Tongue (tissue), 2 donors: Measurements from ENCODE around the gene SLC27A2. TPM values are rescaled to one million over a fixed set of nuclear protein-coding genes. Genes with fewer than 3 reads are reported as not detected.

Source experiments
- DNase-seq: peaks from one replicate; pipeline ENCODE4 v3.0.0-alpha.2; 2015
- total RNA-seq: library from RNA; depleted of rRNA; stranded (reverse); fragments of >200 nt; gene quantifications from one replicate; pipeline ENCODE4 v1.2.3, GENCODE V29; 2014

Gene SLC27A2
- total RNA-seq, 1 donor from 2014 or later = 0.31 TPM

DNA sequence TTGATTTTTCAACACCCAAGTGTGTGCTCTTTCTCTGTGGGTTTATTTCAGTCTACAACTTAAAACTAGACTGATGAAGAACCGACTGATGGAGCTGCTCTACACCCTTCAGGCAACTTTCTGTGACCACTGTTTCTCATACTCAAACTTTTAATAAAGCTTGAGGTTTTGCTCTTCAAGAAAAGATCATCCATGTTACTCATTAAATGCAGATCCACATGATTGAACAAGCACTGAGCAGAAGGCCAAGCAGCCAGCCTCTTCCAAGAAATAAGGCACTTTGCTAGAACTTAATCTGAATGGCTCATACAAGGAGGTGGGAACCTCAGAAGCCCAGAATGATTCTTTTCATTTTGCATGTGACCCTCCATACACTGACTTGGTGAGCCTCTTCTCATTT, 8.7 kb downstream of the SLC27A2 start:
- no peak for DNase-seq

- DNase-seq = no peak
These were observed 10.2 kb downstream of the SLC27A2 start for GRCh38 chr15:50192164-50192563.

DNA sequence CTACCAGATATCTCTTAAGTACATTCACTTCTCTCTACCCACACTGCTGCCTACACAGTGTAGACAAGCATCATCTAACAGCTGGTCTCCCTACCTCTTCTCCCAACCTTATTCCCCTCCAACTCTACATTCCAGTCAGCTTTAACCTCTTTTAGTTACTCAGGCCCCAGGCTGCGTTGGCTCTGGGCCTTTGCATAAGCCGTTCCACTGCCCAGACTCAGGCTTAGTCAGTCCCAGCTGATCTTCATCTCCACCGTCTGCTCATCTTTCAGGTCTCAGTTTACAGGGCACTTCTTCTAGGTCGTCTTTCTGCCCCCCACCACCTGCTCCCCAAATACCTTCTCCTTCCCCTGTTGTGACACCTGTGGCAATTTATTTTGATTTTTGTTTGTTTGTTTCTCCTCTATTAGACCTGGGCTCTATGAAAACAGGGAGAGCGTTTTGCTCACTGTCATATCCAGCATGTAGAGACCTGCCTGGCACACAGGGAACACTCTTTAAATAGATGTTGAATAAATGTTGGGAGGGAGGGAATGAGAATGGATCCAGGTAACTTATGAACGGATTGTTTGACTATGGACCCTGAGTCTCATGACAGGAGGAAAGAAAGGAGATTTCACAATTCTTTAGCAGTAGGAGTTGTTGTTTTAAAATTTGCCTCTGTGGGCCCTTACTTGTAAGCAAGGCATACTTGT, 11.1 kb downstream of the SLC27A2 start:
- DNase-seq = no peak

- no peak for DNase-seq
These were observed 20.0 kb downstream of the SLC27A2 start for GRCh38 chr15:50202003-50202402.

- DNase-seq = no peak
These were observed 24.0 kb downstream of the SLC27A2 start for GRCh38 chr15:50206020-50206419.

- DNase-seq = no peak
These were observed 27.8 kb downstream of the SLC27A2 start for GRCh38 chr15:50209809-50210208.

DNA sequence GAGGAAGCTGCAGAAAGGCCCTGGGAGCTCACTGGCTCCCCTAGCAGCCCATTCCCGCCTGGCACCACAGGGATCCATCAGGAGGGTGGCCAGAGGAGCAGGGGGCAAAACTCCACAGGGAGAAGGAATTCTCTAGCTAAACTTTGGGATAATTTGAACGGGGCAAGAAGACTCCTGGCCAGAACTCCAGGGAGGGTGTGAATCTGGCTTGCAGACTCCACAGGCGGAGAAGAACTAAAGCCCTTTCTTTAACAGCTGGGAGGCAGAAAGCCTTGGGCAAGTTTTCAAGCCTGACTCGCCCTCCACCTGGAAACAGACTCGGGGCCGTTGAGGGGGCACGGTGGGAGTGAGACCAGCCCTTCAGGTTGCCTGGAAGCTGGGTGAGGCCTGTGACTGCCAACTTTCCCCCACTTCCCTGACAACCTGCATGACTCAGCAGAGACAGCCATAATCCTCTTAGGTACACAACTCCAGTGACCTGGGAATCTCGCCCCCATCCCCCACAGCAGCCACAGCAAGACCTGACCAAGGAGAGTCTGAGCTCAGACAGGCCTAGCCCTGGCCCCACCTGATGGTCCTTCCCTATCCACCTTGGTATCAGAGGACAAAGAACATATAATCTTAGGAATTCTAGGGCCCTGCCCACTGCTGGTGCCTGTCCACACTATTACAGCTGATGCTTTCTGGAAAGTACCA, 28.6 kb downstream of the SLC27A2 start:
- peak; percentile 5 for DNase-seq

DNA sequence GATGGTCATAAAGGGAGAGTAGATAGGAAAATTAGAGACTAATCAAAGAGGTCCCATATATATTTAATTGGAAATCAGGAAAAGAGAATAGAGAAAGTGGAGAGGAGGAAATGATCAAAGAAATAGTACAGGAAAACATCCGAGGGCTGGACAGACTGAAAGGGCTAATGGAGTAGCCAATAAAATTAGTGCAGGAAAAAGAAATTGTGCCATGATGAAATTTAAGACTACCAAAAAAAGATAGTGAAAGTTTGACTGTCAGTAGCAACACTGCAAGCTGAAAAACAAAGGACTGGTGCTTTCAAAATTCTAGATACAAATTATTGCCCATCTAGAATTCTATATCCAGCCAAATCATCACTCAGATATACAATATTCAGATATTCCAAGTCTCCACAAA, 36.3 kb downstream of the SLC27A2 start:
- DNase-seq = no peak

DNA sequence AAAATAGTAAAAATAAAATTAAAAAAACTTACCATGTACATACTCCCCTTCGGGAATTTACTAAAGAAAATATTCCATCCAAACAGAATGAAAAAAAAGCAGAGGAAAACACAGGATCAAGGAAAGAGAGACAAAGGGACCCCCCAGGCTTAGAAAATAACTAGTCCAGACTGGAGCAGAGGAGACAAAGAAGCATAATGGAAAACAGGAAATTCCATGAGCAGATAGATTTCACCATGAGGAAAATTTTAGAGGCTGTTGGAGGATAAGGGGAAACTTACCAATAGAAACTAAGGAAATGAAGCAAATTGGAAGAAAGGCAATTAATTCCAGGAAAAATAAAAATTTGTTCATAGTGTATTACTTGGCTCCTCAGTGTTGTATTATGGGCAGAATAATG, 36.7 kb downstream of the SLC27A2 start:
- DNase-seq = no peak

- DNase-seq = no peak
These were observed 37.8 kb downstream of the SLC27A2 start for GRCh38 chr15:50219820-50220219.

DNA sequence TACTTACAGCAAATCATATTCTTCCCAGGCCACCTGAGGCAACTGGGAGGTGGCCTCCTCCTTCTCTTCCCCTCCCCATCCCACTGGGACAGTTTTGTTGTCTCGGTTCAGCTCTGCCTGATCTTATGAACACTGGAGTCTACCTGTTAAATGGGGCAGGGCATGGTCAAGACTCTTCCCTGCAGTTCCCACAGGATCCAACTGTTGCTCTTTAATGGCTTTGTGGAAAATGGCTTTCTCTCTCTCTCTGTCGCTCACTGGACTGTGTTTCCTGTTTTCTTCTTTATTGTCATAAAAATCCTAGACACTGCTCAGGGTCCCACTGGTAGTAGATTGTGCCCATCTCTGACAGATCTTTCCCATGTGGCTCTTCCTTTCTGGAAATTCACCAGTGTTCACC, 40.2 kb downstream of the SLC27A2 start:
- no peak for DNase-seq

GRCh38 chr15:50224606-50225005, 42.6 kb downstream of the SLC27A2 start:
- no peak for DNase-seq

DNA sequence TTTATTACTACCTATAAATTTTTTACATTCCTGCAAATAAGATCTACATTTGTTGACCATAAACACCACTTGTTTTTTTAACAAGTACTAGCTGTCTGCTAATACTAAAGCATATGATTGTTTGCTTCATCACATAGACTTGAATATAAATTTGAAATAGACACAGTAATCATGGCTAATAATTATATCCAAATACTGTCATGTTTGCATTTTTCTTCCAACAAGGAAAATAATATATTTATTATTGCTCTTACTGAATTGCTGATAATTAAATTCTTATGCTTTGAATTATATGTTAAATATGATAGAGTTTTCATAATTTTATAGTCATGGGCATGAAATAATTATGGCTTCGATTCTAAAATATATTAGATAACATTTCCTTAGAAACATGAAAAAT, 43.1 kb downstream of the SLC27A2 start:
- no peak for DNase-seq

GRCh38 chr15:50225938-50226337, 43.9 kb downstream of the SLC27A2 start:
- no peak for DNase-seq

DNA sequence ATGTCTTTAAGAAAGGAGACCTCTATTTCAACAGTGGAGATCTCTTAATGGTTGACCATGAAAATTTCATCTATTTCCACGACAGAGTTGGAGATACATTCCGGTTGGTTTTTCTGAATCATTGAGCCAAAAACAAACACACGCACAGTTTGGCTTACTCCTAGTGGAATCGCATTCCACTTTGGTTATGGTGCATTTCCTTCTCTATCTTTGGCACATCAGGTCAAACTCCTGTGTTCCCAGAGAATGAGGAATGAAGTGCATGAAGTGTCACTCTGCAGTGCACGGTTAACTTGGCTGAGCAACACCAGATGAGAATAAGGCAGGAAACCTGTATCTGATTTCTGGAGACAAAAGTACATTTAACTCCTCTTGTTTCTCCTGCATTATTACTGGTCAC, 45.1 kb downstream of the SLC27A2 start:
- no peak for DNase-seq

GRCh38 chr15:50228866-50229265, 46.9 kb downstream of the SLC27A2 start:
- no peak for DNase-seq

GRCh38 chr15:50229336-50229735, 47.3 kb downstream of the SLC27A2 start:
- no peak for DNase-seq

GRCh38 chr15:50231761-50232160, 49.8 kb downstream of the SLC27A2 start:
- no peak for DNase-seq

- no peak for DNase-seq
These were observed 50.8 kb downstream of the SLC27A2 start for GRCh38 chr15:50232791-50233190.

- no peak for DNase-seq
These were observed 51.3 kb downstream of the SLC27A2 start for GRCh38 chr15:50233192-50233736.

GRCh38 chr15:50234764-50235163, 52.8 kb downstream of the SLC27A2 start:
- DNase-seq = no peak

DNA sequence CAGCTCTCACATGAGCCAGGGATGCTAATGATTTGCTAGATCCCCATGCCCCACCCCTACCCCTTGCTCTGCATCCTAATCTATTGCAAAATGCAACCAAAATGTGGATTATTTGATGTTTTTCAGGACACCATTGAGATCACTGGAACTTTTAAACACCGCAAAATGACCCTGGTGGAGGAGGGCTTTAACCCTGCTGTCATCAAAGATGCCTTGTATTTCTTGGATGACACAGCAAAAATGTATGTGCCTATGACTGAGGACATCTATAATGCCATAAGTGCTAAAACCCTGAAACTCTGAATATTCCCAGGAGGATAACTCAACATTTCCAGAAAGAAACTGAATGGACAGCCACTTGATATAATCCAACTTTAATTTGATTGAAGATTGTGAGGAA, 53.8 kb downstream of the SLC27A2 start:
- DNase-seq = no peak

DNA sequence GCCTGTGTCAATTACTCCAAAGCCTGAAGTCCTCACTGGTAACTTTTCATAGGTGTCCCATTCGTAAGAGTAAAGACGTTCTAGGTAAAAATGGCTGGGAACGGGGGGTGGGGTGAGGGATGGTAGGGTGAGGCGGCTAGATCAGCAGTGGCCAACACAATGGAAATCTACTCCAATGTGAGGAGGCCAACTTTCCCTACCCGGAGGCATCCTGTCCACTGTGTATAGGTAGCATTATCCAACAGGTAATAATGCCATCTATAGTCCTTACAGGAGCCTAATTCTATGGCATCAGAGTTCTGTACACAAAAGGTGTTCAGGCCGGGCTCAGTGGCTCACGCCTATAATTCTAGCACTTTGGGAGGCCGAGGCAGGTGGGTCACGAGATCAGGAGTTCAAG, 54.4 kb downstream of the SLC27A2 start:
- no peak for DNase-seq

- no peak for DNase-seq
These were observed 56.3 kb downstream of the SLC27A2 start for GRCh38 chr15:50238255-50238654.
